ENCODE results near the gene SUGCT. TPM values are rescaled to one million over a fixed set of nuclear protein-coding genes. Genes with fewer than 3 reads are reported as not detected.

SUGCT gene
- total and polyA plus RNA-seq, 9 of the 15 experiments (the other 6 are each of a cell fraction or from before 2014, with no cell fraction given): 0.58 to 2.5 (median 1.4) TPM

- no peak for TF ChIP-seq ZNF407 (IDR thresholded peaks at IDR 0.05; ENCODE audit: low read depth)
- TF ChIP-seq ELF2 (CRISPR knock-in tag; IDR thresholded peaks at IDR 0.05): no peak
Observed at GRCh38 chr7:40839881-40840280, 705.1 kb downstream of the SUGCT start (continued).

- in situ Hi-C loops (cut with MboI) (no loop called here), intact Hi-C loops (cut with micrococcal nuclease) (no loop called here)
- Histone ChIP-seq H2AFZ (ENCODE audit: low read depth, low read length) (no peak overlapping the region), H3K4me2 (ENCODE audit: insufficient read depth, low read length) (no peak overlapping the region), H3K9ac (ENCODE audit: insufficient read depth in 1 of 2, low read depth in 2 of 2, low read length in 2 of 2) (no peak overlapping the region), H3K9me1 (ENCODE audit: control insufficient read depth, insufficient read depth, low read length) (no peaks in the 10 kb centered on the region), H3K9me3 (replicated peaks; ENCODE audit: control insufficient read depth, insufficient read depth, low read depth, low read length) (no peaks in the 10 kb centered on the region), H4K20me1 (replicated peaks; ENCODE audit: control insufficient read depth, insufficient read depth, low read length) (no peaks in the 10 kb centered on the region), H3K36me3 (ENCODE audit: control insufficient read depth, insufficient read depth, low read length) (no peaks in the 10 kb centered on the region), H3K27ac (ENCODE audit: extremely low read depth, low read depth, low read length) (no peak overlapping the region), H3K4me1 (replicated peaks in 1 of 2; ENCODE audit: control insufficient read depth in 2 of 2, insufficient read depth in 2 of 2, low read length in 2 of 2) (no peaks in the 10 kb centered on the region), H3K4me3 (no peak overlapping the region), H3K27me3 (ENCODE audit: control insufficient read depth in 2 of 2, insufficient read depth in 2 of 2, low read length in 2 of 2) (no peaks in the 10 kb centered on the region), H3K79me2 (ENCODE audit: control insufficient read depth, insufficient read depth, low read length) (no peaks in the 10 kb centered on the region)
- ChIA-PET POLR2A (no interaction called here), CTCF (ENCODE audit: low intra/inter-chr PET ratio) (no interaction called here)
- no peak for FAIRE-seq
- ATAC-seq: no peak
- TF ChIP-seq TAF1 (IDR thresholded peaks at IDR 0.05; ENCODE audit: control insufficient read depth, extremely low read depth, insufficient read depth, low read length, severe bottlenecking) (no peak), ZNF316 (IDR thresholded peaks at IDR 0.05) (peak; percentile 72; the same call in 1 of the 2 replicates), RBM34 (IDR thresholded peaks at IDR 0.05; ENCODE audit: borderline replicate concordance, insufficient read depth, low read length) (no peak)
- no TSS peak for BruUV-seq (replicated peaks)
- DNase-seq (ENCODE audit: extremely low read depth in 1 of 4, low spot score in 3 of 4): no peak
Observed at GRCh38 chr7:40840990-40841389, 706.2 kb downstream of the SUGCT start.

Measured in K562 (cell line).